Body of pancreas (tissue), 4 donors: Measurements from ENCODE around the gene KRTAP5-7. TPM values are rescaled to one million over a fixed set of nuclear protein-coding genes. Genes with fewer than 3 reads are reported as not detected.

Source experiments
- ATAC-seq: fragments of 150-250 bp; one replicate; pipeline ENCODE4 v1.9.1; 2016
- DNase-seq, 4 donors: peaks; one replicate each; pipeline ENCODE4 v3.0.0-alpha.2; 2019
- H3K27ac ChIP-seq, 4 donors: fragments of 200-600 bp; sonication (generic); 1 replicate in 3 of 4; 2 replicates in 1 of 4; pipeline versions ENCODE4 v1.5.1 to v1.6.1; 2016 to 2019; ENCODE audit warnings: mild to moderate bottlenecking in 1 of 4, mixed read lengths in 1 of 4, moderate library complexity in 1 of 4
- H3K27me3 ChIP-seq, 2 donors: fragments of 200-600 bp; sonication (generic); one replicate each; pipeline ENCODE4 v1.6.0; 2016; ENCODE audit warnings: mild to moderate bottlenecking in 1 of 2
- H3K36me3 ChIP-seq, 2 donors: fragments of 200-600 bp; sonication (generic); replicated peaks in 1 of 2; 2 replicates each; pipeline ENCODE4 v1.5.1; 2016; ENCODE audit warnings: low read depth in 2 of 2; ENCODE audit not compliant: insufficient read depth in 1 of 2
- H3K4me1 ChIP-seq: fragments of 200-600 bp; sonication (generic); one replicate; pipeline ENCODE4 v1.6.0; 2016
- H3K4me3 ChIP-seq, 2 donors: fragments of 200-600 bp; sonication (generic); 1 replicate in 1 of 2; 2 replicates in 1 of 2; pipeline ENCODE4 v1.5.1; 2016 to 2019
- H3K9me3 ChIP-seq, 3 donors: fragments of 200-600 bp; sonication (generic); 1 replicate in 2 of 3; 2 replicates in 1 of 3; pipeline ENCODE4 v1.5.1; 2016
- CTCF ChIP-seq, 7 experiments: fragments of 450-650 bp in 4 of 7; fragments of 200-600 bp in 3 of 7; sonication (generic) in 3 of 7; IDR thresholded peaks; one replicate each; pipeline ENCODE4 v1.5.1; 2016 to 2019; ENCODE audit warnings: antibody characterized with exemption in 7 of 7
- POLR2A ChIP-seq, 3 donors: fragments of 450-650 bp; IDR thresholded peaks; one replicate each; pipeline ENCODE4 v1.6.1; 2016; ENCODE audit warnings: antibody characterized with exemption in 3 of 3, mild to moderate bottlenecking in 2 of 3
- WGBS, 2 donors: methylation state at CpG; one replicate each; pipeline ENCODE4 v1.1.5; 2017; 5-methylcytosine and 5-hydroxymethylcytosine counted together
- intact Hi-C: fragments of 100-400 bp; cut with DNase I; formaldehyde crosslinking; loops from one replicate; pipeline ENCODE4 v1.15.1; 2023
- total RNA-seq, 2 donors: library from RNA; depleted of rRNA; stranded (reverse); fragments of >200 nt; gene quantifications; one replicate each; pipeline ENCODE4 v1.1.0, GENCODE V29; 2016

KRTAP5-7 gene
- total RNA-seq, 2 donors from 2014 or later = not detected

GRCh38 chr11:71495286-71496230, 31.5 kb upstream of the KRTAP5-7 start:
- DNase-seq (no peak), ATAC-seq (no peak)
- TF ChIP-seq CTCF (IDR thresholded peaks at IDR 0.05) (no peak), POLR2A (IDR thresholded peaks at IDR 0.05) (no peak)
- intact Hi-C loops = no loop called here
- WGBS, 2 donors = 93 to 97% methylated on average over 18 to 20 of the region's 20 CpGs
- Histone ChIP-seq H3K4me1 (no peaks in the 10 kb centered on the region), H3K27me3 (no peaks in the 10 kb centered on the region), H3K36me3 (peaks cover 29 to 35% of the 10 kb centered on the region in 2 donors), H3K27ac (no peak overlapping the region), H3K9me3 (no peaks in the 10 kb centered on the region), H3K4me3 (no peak overlapping the region)

- no peaks in the 10 kb centered on the region for H3K27me3 ChIP-seq
- TF ChIP-seq POLR2A (IDR thresholded peaks at IDR 0.05) (no peak), CTCF (IDR thresholded peaks at IDR 0.05) (no peak)
- 94 to 98% methylated on average over 13 of the region's 13 CpGs for WGBS, 2 donors
- no peak overlapping the region for H3K27ac ChIP-seq
- peaks cover 23 to 32% of the 10 kb centered on the region in 2 donors for H3K36me3 ChIP-seq
- no peak for DNase-seq
- no peaks in the 10 kb centered on the region for H3K4me1 ChIP-seq
- intact Hi-C loops = no loop called here
- H3K4me3 ChIP-seq = no peak overlapping the region
- ATAC-seq = no peak
- no peaks in the 10 kb centered on the region for H3K9me3 ChIP-seq
Measured at GRCh38 chr11:71496421-71496820, 30.6 kb upstream of the KRTAP5-7 start.

GRCh38 chr11:71498091-71498490, 29.0 kb upstream of the KRTAP5-7 start:
- WGBS, 2 donors = 94 to 95% methylated on average over 18 to 19 of the region's 19 CpGs
- H3K9me3 ChIP-seq = no peaks in the 10 kb centered on the region
- no peaks in the 10 kb centered on the region for H3K4me1 ChIP-seq
- no peak overlapping the region for H3K27ac ChIP-seq
- ATAC-seq (no peak), DNase-seq (no peak)
- no peak overlapping the region for H3K4me3 ChIP-seq
- H3K27me3 ChIP-seq = no peaks in the 10 kb centered on the region
- peaks cover 21 to 28% of the 10 kb centered on the region in 2 donors for H3K36me3 ChIP-seq
- intact Hi-C loops = no loop called here
- TF ChIP-seq CTCF (IDR thresholded peaks at IDR 0.05) (no peak), POLR2A (IDR thresholded peaks at IDR 0.05) (no peak)

GRCh38 chr11:71499125-71499524, 27.9 kb upstream of the KRTAP5-7 start:
- Histone ChIP-seq H3K9me3 (no peaks in the 10 kb centered on the region), H3K36me3 (peaks cover 21 to 27% of the 10 kb centered on the region in 2 donors), H3K4me3 (no peak overlapping the region), H3K27ac (no peak overlapping the region), H3K27me3 (no peaks in the 10 kb centered on the region), H3K4me1 (no peaks in the 10 kb centered on the region)
- WGBS, 2 donors = 73 to 93% methylated on average over 13 of the region's 13 CpGs
- no peak for TF ChIP-seq CTCF (IDR thresholded peaks at IDR 0.05)
- TF ChIP-seq POLR2A (IDR thresholded peaks at IDR 0.05) = no peak
- ATAC-seq (no peak), DNase-seq (no peak)
- intact Hi-C loops = no loop called here
